Activated T-cell treated with anti-CD3 and anti-CD28 coated beads, Interleukin-2, amount 50 U/mL, for 48 hours (primary cell): ENCODE data around the gene DZANK1.
"Not testable (repeated sequence)": the region's sequence is repeated elsewhere in the genome, so short reads cannot be mapped to it uniquely, and the experiment has no call there.

ENCODE experiments used
- DNase-seq, 2 experiments: peaks; one replicate each; pipeline ENCODE4 v3.0.0-alpha.2; 2020

Gene DZANK1

DNA sequence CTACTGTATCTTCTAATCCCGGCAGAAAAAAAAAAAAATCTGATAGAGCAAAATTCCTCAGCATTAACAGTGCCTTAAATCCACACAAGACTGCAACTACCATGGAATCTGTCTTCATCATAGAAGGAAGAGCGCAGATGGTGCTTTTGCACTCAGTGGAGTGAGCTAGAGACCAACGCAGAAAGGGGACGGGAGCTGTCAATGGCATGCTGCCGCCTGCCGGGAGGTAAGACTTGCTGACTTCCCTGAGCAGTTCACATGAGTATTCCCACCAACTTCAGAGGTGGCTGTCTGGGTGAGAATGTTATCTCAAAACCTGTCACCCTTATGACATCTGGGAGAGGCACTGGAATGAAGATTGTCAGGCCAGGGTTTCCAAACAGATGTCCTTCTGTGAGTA is 35.6 kb downstream of the DZANK1 start:
- DNase-seq, result no peak

DNA sequence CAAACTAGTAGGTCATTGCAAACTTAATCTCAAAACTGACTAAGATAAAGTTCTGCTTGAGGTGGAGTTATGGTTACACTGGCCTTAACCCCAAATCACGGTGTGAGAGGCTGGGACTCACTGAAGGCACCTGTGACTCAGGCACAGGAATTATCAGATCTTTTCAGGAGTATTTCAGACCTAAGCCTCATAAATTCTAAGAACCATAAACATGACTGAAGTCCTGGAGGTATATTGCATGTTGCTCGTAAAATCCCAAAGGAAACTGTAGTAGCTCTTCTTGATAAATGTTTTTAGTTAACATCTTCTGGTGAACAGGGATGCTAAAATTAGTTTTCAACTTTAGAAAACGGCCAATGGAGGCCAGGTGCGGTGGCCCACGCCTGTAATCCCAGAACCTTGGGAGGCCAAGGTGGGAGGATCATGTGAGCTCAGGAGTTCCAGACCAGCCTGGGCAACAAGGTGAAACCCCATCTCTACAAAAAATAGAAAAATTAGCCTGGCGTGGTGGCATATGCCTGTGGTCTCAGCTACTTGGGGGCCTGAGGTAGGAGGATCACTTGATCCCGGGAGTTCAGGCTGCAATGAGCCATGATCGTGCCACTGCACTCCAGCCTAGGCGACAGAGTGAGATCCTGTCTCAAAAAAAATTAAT is 36.5 kb downstream of the DZANK1 start:
- no peak for DNase-seq

DNA sequence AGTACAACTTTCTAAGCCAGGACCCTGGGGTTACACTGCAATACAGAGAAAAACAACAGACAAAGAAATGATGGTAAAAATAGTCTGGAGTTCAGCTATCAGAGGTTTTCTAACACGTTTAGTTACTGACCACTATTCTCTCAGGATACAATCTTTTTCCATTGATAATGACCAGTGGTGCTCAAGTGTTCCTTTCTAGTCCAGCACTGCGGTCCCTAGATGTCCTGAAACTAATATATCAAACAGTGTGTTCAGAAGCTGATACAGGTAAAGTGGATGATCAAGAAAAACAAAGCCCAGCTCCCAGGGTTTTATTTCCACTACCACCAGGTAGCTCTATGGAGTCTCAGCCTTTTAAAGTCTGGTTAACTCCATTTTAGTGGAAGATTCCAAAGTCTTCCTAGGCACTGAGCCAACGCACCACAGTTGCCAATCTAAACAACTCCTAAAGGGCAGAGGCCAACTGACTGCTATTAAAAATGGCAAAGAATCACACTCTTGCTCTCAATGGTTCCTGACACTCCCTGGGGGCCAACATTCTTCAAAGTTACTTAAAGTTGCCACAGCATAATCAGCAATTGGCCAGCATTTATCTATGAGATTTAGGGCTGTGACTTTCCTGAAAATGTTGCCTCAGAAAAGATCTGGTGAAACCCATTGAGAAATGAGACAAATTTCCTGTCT is 38.2 kb downstream of the DZANK1 start:
- DNase-seq, result no peak

DNA sequence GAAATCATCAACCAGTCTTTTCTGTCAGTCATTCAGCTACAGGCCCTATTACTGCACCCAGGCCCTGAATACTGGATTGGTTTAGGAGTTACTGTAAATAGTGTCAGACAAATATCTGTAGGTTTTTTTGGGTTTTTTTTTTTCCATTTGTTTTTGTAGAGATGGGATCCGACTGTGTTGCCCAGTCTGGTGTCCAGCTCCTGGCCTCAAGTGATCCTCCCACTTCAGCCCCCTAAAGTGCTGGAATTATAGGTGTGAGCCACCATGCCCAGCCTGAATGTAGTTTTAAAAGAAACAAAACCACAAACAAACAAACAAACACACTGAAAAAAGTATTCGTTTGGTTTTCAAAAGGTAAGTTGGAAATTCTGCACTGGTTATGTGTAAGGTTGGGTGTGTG is 39.6 kb downstream of the DZANK1 start:
- DNase-seq, result no peak

DNA sequence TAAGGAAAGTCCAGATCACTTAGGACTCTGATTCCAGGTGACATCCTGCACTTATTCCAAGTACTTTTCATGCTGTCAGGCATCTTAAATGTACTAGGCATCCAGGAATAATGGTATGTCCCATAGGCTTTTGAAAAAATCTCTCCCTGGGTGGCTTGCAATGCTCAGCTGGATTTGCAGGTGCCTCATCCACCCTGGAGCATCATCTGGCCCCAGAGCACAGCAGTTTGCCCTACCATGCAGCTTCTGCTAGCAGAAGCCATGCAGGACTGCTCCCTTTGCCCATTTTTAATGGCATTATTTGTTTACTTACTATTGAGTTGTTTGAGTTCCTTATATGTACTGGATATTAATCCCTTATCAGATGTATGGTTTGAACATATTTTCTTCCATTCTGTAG is 45.2 kb downstream of the DZANK1 start:
- no peak for DNase-seq

DNA sequence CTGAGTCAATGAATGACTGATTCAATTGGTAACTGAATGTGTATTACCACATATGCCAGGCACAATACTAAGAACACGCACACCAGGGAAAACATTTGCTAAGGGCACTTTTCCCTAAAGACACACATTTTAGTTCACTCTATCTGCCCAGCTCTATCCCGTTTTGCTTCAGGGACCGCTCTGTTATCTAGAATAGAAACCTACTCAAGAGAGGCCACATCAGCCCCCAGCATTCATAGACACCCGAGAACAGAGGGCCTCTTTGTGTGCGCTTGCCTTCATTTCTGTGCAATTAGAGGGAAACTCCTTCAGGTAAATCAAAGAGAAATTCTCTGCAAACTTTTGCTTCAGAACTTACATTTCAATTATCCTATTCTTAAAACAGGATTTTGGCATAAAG is 50.3 kb downstream of the DZANK1 start:
- DNase-seq, result no peak

DNA sequence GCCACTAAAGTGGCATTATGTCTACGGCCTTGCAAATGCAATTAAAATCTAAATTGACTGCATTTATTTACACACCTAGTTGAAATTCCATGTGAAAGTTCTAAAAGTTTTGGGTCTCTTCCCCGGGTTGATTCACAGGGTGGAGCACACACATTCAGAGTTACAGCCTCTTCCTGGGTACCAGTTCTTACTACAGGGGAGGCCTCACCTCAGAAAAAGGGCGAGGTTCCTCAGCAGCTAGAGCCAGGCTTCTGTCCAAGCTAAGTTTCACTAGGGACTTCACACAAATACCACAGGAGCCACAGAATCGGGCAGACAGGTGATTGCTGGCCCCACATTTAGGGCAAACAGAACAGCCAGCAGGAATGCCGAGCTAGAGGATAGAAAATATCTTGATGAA is 52.7 kb downstream of the DZANK1 start:
- no peak for DNase-seq

DNA sequence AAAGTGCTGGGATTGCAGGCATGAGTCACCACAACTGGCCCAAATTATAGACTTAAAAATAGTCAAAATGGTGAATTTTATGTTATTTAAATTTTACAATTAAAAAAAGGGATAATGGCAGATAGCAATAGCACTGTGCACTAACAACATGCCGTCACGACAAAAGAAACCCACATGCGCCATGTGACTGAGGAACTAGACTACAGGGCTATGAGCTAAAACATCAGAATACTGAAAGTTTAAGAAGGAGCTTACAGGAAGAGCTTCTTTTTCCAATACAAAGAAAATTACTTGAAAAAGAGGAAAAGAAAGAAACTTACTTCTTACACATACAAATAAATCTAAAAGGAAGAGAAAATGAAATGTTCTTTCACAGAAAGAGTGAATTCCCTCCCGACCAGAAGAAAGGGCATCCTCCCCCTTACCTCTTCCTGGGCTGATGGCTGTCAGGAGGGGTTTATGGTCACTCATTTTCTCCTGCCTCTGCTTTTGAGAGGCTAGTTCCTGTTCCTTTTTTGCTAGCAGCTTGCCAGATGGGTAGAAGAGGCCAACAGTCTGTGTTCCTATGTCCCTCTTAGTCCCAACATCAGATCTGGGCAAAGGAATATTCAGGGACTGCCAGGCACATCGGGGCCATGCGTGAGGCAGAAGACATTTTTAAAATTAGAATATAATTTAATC is 54.5 kb downstream of the DZANK1 start:
- no peak for DNase-seq

DNA sequence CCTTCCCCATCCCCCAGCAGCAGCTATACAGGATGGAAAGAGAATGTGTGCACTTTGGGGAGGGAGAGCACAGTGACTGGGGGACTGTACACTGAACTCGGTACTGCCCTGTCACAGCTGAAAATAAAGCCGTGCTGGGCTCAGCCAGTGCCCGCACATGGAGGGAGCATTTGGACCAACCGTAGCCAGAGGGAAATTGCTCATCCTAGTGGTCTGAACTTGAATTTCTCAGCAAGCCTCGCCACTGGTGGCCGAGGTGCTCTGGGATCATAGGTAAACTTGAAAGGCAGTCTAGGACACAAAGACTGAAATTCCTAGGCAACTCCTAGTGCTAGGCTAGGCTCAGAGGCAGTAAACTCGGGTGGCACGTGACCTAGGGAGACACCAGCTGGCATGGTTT is 61.0 kb downstream of the DZANK1 start:
- DNase-seq, result no peak

DNA sequence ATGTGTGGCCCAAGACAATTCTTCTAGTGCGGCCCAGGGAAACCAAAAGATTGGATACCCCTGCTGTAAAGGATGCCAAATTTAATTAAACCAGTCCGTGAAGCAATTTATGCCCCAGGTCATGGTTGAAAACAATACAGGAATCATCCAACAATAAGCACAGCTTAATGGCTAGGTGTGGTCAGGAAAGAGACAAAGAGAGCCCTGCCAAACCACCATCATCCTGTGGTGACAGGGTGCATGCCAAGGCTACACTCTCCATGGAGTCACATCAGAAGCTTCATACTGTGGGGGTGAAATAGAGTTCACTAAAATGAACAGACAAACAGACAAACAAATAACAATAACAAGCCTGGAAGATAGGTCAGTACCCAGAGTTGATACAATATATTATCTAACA is 62.7 kb downstream of the DZANK1 start:
- DNase-seq, result no peak

DNA sequence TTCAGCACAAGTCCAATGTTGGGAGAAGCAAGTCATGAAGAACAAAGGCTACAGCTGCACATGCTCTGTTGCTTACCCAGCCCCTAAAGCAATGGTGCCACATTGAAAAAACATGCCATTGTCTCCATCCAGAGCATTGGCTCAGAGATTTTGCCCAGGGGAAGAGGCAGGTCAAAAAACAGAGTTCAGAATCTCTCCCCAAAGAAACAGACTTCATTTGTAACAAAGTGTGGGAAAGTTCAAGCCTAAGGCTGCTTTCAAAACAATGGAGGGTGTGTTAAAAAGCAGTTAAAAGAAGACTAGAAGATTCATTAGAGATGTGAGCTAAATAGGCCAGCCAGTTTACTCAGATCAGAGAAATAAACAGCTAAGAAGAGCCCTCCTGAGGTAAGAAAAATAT is 63.6 kb downstream of the DZANK1 start:
- no peak for DNase-seq

DNA sequence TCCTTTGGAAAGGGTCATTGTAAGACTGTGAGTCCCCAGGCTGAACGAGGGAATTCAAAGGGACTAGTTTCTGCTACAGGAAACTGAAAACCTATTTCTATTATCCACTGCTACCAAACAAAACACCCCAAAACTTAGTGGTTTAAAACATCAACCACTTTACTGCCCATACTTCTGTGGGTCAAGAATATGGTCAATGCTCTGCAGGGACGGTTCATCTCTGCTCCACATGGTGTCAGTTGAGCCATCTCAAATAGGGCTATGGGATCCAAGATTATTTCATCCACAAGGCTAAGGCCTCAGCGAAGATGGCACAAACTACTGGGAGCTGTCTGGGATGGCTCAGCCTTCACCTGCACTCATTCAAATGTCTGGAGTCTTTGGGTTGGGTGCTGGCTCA is 65.5 kb downstream of the DZANK1 start:
- no peak for DNase-seq

DNA sequence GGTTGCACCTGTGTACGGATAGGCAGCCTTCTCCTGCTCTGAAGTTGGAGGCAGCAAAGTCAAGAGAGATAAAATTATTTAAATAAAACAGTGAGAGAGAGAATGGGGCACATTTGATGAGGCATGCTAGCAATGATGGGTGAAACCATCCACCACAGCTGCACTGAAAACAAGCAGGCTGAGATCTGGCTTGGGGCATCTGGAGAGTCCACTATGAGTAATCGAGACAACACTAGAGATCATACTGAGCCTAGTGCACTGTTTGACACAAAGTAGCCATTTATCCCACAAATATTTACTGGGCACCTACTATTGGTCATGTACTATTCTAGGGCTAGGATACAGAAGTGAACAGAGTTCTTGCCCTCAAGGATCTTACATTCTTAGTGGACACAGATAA is 66.4 kb downstream of the DZANK1 start:
- no peak for DNase-seq

DNA sequence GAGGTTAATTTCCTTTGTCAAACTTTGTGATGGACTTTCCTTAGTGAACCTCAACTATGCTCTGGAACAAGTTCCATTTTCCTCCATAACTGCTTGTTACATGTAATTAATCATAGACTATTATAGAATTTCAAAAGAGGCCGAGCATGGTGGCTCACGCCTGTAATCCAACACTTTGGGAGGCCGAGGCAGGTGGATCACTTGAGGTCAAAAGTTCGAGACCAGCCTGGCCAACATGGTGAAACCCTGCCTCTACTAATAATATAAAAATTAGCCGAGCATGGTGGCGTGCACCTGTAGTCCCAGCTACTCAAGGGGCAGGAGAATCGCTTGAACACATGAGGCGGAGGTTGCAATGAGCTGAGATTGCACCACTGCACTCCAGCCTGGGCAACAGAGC is 68.1 kb downstream of the DZANK1 start:
- DNase-seq, result not testable (repeated sequence)

DNA sequence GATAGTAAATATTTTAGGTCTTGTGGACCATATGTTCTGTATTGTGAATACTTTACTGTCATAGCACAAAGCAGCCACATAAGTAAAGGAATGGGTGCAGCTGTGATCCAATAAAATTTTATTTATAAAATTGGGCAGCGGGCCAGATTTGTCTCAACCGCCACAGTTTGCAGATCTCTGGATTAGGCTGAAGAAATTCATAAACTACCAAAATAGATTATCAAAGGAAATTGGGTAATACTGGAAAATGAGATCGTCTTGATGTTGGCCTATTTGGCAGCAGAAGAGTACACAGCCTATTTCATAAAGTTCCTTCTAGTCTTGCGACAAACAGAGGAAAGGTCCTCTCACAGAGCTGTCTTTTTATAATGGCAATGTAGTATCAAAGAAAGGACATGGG is 69.8 kb downstream of the DZANK1 start:
- no peak for DNase-seq

DNA sequence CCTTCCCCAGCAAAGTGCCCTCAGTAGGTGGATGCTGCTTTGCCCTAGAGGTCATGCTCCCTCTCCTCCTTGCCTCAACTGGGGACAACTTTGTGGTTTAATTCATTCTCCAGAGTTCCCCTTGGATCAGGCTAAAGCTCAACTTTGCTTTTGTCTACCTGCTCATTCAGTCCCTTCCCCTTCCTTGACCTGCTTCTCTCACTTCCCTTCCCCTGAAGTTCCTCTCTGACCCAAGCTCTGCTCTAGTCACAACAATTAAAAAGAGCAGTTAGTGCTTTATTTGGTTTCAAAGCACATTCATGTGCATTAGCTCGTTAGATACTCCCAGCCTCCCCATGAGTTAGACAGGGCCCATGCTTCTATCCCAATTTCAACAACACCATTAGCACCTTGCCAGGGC is 71.3 kb downstream of the DZANK1 start:
- no peak for DNase-seq

DNA sequence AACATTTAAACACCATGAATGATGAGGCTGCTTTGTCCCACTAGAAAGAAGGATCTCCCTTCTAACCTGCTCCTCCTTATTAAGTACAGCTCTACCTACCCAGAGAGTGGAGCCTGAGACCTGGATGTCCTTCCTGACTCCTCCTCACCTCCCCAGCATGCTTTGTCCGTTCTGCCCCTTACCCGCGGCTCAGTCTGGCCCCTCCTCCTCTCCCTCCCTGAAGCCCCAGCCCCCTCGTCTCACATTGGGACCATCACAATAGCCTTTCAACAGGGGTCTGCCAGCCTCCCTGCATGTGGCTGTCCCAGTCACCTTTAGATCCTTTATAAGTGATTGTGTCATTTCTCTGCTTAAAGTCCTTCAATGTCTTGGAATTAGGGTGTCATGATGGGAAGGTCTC is 72.5 kb downstream of the DZANK1 start:
- no peak for DNase-seq

DNA sequence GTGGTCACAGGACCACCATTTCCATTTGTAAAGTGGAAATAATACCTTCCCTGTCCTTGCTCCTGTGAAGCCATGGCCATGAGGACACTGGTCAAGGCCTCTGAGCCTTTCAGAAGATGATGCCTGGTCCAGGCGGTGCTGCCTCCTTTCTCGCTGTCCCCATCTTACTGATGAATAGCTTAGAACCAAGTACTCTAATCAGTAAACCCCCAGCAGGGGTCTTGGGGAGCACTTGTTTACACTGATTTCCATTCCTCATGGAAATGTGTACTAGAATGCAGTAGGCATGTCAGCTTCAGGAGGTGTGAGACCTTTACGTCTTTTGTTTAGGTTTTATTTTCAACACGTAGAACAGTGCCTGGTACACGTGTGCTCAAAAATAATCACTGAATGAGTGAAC is 75.1 kb downstream of the DZANK1 start:
- DNase-seq, result no peak

DNA sequence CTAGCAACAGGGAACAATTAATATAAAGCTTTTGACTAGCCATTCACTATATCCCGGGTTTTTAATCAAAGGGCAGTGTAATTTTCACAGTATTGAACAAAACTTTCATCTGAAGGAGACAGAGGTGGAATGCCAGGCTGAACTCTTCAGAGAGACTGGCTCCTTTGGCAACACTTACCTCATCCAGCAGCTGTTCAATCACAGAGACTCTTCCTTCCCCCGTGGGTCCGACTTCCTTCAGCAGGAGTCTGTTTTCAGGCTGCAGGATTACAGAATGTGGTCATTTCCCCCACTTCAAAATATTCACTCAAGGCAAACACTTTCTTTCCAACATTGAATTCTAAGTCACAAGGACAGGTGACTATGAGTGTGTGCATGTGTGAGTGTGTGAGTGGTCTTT is 76.6 kb downstream of the DZANK1 start:
- DNase-seq, result no peak

DNA sequence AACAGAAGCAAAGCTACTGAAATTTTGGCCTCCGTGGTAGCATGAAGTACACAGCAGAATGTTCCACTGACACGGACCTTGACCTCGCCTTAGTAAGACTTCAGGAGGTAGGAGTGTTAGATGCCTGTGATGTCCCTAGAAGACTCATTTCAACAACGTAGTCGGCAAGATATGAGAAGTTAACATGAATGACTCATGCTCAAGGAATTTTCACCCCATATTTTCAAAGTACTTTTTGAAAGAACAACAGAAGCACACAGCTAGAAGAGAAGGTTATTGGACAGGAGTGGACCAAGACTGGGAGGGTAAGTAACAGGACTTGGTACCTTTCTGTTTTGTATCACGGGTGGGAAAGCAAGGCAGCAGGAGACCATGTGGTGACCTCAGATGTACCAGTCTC is 78.0 kb downstream of the DZANK1 start:
- DNase-seq, result no peak

DNA sequence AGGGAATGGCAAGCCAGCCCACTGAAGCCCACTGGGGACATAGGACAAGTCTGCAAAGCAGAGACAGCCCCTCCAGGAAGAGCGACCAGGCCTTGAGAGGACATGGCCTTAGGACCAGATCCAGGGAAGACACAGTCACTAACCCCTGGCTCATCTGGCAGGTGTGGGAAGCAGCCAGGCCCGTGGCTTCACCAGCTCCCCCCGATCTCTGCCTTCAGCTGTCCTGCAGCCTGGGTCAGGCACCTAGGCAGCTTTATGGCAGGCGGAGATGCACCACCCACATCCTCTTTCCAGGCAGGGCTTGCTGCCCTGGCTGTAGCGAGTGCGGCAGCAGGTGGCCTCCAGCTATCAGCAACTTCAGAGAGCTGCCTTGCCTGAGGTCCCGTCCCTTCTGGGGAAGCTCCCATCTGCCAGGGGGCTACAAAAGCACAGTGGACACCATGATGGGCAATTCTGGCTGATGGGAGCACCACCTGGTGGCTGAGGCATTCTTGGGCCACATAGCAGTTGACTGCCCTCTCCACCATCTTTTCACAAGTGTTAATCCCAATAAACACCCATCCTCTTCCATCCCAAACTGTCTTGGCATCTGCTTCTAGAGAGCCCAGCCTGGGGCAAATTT is 85.8 kb downstream of the DZANK1 start:
- no peak for DNase-seq

DNA sequence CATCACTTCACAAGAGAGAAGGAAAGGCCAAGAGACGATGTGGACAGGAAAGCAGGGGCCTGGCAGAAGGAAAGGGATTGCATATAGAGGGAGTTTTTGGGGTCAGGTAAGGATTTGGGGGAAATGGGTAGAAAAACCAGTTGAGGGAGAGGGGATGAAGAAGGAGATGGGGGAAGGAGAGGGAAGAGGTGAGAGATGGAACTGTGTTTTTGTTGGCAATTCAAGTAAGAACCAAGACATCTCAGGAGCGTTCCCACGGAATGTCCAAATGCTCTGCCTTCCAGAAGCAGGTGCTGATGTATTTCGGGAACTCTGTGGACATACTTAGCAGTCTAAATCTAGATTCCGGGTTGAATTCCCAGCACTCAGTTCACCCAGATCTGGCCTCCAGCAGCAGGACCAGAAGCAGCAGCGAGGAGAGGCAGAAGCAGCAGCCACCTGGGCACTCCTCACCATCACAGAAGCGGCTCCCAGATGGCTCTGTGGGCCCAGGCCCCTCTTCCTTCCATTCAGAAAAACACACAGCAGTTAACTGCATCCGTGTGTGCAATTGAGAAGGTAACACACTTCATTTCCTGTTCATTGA is 88.8 kb downstream of the DZANK1 start:
- no peak for DNase-seq

DNA sequence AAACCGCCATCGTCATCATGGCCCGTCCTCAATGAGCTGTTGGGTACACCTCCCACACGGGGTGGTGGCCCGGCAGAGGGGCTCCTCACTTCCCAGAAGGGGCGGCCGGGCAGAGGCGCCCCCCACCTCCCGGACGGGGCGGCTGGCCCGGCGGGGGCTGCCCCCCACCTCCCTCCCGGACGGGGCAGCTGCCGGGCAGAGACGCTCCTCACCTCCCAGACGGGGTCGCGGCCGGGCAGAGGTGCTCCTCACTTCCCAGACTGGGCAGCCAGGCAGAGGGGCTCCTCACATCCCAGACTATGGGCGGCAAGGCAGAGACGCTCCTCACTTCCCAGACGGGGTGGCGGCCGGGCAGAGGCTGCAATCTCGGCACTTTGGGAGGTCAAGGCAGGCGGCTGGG is 91.3 kb downstream of the DZANK1 start:
- not testable (repeated sequence) for DNase-seq

DNA sequence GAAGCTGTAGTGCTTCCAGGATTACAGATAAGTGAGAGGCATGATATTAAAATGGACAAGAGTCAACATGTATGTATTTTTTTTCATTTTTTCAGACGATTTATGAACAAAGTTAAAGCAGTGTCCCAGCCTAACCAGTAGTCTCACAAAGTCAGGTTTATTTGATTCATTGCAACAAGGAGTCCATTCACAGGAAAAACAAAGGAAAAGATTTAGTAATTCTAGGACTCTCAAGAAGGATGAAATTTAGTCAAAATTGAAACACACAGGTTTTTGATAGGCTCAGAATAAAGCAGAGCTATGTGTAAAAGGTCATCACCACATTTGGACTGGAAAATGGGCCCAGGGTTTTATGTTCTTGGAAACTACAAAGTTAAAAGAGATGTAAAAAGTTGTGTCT is 94.5 kb downstream of the DZANK1 start:
- no peak for DNase-seq
